Fibroblast of lung (primary cell): ENCODE data around the gene RPS27A.

Experiments
- EZH2 ChIP-seq: IDR thresholded peaks from 2 replicates; pipeline ENCODE4 v1.5.1; 2012; ENCODE audit warnings: low read length, control low read depth, mild to moderate bottlenecking; ENCODE audit errors: missing control alignments
- TF ChIP-seq, protein P1 (sequence below), 2 donors: IDR thresholded peaks in 1 of 2; conservative IDR thresholded peaks in 1 of 2; 1 replicate in 1 of 2; 2 replicates in 1 of 2; pipeline ENCODE4 v1.5.1; 2011 to 2012; ENCODE audit warnings: low read length in 2 of 2, control low read depth in 1 of 2, inconsistent platforms in 1 of 2, low read depth in 1 of 2, mild to moderate bottlenecking in 1 of 2

DNA sequence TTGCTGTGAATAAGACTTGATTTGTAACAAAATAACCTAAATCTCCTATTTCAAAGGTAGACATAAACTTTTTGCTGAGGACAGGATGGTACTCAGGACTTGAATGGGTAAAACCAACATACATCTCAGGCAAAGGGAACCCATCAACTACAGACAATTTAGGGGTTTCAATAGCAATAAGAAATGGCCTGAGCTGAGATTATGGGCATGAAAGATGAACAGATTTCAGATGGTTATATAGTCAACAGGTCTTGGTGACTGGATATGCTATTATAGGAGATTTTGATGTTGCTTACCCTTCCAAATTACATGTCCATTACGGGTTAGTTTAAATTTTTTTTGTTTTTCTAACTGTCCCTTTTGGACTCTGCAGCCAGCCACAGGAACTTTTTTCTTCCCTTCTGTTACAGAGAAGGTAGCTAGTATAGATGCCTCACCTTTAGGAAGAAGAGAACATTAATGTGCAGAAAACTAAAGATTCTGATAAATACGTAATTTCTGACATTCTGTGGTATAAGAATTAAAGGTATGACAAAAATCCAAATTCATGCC, 4.6 kb downstream of the RPS27A start:
- TF ChIP-seq, protein P1, sequence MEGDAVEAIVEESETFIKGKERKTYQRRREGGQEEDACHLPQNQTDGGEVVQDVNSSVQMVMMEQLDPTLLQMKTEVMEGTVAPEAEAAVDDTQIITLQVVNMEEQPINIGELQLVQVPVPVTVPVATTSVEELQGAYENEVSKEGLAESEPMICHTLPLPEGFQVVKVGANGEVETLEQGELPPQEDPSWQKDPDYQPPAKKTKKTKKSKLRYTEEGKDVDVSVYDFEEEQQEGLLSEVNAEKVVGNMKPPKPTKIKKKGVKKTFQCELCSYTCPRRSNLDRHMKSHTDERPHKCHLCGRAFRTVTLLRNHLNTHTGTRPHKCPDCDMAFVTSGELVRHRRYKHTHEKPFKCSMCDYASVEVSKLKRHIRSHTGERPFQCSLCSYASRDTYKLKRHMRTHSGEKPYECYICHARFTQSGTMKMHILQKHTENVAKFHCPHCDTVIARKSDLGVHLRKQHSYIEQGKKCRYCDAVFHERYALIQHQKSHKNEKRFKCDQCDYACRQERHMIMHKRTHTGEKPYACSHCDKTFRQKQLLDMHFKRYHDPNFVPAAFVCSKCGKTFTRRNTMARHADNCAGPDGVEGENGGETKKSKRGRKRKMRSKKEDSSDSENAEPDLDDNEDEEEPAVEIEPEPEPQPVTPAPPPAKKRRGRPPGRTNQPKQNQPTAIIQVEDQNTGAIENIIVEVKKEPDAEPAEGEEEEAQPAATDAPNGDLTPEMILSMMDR (conservative IDR thresholded peaks at IDR 0.05 in 1 of 2, IDR thresholded peaks at IDR 0.05 in 1 of 2; ENCODE audit: low read depth in 1 of 2, low read length in 2 of 2): no peak
- no peak for TF ChIP-seq EZH2
